ENCODE results near the gene CDHR5. TPM values are rescaled to one million over a fixed set of nuclear protein-coding genes. Genes with fewer than 3 reads are reported as not detected.

Gene CDHR5
- total RNA-seq, 1 donor = not detected

DNA sequence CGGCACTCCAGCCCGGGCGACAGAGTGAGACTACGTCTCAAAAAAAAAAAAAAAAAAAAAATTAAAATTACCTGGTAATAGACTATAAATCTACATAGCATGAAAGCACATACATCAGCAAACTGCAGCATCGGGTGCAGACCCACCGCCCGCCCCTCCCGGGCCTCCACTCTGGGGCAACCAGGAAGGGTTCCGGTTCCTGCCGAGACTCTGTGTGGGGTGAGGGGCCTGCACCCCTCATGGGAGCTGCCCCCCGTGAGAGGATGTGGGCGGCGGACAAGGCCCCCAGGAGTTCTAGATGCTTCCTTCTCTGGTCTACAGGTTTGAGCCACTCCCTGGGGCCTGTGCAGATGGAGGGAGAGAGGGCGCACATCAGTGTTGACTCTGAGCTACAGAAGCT is 21.5 kb upstream of the CDHR5 start:
- Histone ChIP-seq H3K4me2 (ENCODE audit: insufficient read depth, low read length) (no peak overlapping the region), H4K20me1 (ENCODE audit: insufficient read depth, low read length) (peaks cover 4% of the 10 kb centered on the region), H3K4me1 (ENCODE audit: insufficient read depth, low read length) (no peaks in the 10 kb centered on the region), H3K4me3 (ENCODE audit: insufficient read depth, low read length) (no peak overlapping the region), H3K79me2 (ENCODE audit: insufficient read depth, low read length) (no peaks in the 10 kb centered on the region), H2AFZ (ENCODE audit: low read length) (no peak overlapping the region), H3K27me3 (ENCODE audit: insufficient read depth, low read length) (no peaks in the 10 kb centered on the region), H3K36me3 (ENCODE audit: insufficient read depth, low read length) (peaks cover 11% of the 10 kb centered on the region), H3K27ac (ENCODE audit: low read depth, low read length) (no peak overlapping the region), H3K9me3 (ENCODE audit: low read depth, low read length) (no peaks in the 10 kb centered on the region)
- TF ChIP-seq, protein P1, sequence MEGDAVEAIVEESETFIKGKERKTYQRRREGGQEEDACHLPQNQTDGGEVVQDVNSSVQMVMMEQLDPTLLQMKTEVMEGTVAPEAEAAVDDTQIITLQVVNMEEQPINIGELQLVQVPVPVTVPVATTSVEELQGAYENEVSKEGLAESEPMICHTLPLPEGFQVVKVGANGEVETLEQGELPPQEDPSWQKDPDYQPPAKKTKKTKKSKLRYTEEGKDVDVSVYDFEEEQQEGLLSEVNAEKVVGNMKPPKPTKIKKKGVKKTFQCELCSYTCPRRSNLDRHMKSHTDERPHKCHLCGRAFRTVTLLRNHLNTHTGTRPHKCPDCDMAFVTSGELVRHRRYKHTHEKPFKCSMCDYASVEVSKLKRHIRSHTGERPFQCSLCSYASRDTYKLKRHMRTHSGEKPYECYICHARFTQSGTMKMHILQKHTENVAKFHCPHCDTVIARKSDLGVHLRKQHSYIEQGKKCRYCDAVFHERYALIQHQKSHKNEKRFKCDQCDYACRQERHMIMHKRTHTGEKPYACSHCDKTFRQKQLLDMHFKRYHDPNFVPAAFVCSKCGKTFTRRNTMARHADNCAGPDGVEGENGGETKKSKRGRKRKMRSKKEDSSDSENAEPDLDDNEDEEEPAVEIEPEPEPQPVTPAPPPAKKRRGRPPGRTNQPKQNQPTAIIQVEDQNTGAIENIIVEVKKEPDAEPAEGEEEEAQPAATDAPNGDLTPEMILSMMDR (IDR thresholded peaks at IDR 0.05; ENCODE audit: extremely low read depth, low read depth, low read length) = no peak
- no peak for DNase-seq (ENCODE audit: insufficient read length, low spot score, missing footprints)

DNA sequence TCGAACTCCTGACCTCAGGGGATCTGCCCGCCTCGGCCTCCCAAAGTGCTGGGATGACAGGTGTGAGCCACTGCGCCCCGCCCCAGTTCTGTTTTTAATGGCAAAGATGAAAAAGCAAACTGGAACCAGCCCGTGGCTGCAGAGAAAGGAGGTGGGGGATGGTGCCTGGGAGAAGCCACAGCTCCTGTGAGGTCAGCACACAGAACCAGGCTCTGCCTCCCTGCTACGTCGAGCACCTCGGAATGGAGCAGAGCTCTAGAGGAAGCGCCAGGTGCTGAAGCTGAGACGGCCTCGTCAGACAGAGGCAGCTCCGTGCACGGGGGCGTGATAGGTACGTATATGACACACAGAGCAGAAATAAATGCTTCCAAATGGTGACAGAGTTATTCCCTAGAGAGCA is 20.8 kb upstream of the CDHR5 start:
- H3K4me2 ChIP-seq (ENCODE audit: insufficient read depth, low read length) = no peak overlapping the region
- no peak overlapping the region for H2AFZ ChIP-seq (ENCODE audit: low read length)
- H4K20me1 ChIP-seq (ENCODE audit: insufficient read depth, low read length) = peaks cover 7% of the 10 kb centered on the region
- no peaks in the 10 kb centered on the region for H3K27me3 ChIP-seq (ENCODE audit: insufficient read depth, low read length)
- H3K79me2 ChIP-seq (ENCODE audit: insufficient read depth, low read length) = no peaks in the 10 kb centered on the region
- H3K4me1 ChIP-seq (ENCODE audit: insufficient read depth, low read length) = no peaks in the 10 kb centered on the region
- H3K27ac ChIP-seq (ENCODE audit: low read depth, low read length) = no peak overlapping the region
- H3K4me3 ChIP-seq (ENCODE audit: insufficient read depth, low read length) = no peak overlapping the region
- TF ChIP-seq, protein P1 (IDR thresholded peaks at IDR 0.05; ENCODE audit: extremely low read depth, low read depth, low read length) = no peak
- peaks cover 5% of the 10 kb centered on the region for H3K36me3 ChIP-seq (ENCODE audit: insufficient read depth, low read length)
- H3K9me3 ChIP-seq (ENCODE audit: low read depth, low read length) = no peaks in the 10 kb centered on the region
- peak; percentile 65 for DNase-seq (ENCODE audit: insufficient read length, low spot score, missing footprints)

DNA sequence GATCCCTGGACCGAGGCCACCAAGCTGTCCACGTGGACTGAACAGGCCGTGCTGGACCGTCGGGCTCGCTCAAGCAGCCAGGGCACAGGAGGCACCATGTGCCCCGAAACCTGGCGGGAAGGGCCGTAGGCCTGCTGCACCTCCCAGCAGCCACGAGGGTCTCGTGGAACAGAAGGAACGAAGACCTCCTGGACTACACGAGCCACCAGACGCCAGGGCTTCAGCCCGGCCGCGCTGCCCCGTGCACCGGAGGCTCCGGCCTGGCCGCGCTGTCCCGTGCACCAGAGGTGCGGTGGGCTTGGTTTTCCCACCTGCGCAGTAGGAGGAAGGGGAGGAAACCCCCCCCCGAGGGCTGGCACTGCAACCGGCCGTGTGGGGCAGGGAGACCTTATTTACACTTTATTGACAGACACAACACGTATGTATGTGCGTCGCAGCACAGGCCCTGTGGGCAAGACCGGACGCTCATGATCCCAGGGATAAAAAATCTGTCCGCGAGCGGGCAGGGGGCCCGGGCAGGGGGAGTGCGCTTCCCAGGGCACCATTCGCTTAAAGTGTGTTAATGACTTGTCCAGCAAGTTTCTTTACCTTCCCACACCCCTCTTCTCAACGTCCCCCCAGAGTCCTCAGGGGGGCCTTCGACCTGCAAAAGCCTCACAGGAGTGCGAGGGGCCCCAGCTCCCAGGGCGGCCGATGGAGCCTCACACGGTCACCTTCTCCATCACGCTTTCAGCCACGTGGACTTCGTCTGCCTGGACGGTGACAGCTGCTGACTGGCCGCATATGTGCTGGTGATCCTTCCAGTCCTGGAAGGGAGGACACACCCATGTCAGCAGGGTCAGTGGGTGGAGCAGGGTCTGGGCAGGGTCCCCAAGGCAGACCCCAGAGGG is 19.3 kb upstream of the CDHR5 start:
- Histone ChIP-seq H3K36me3 (ENCODE audit: insufficient read depth, low read length) (peaks cover 5% of the 10 kb centered on the region), H3K4me3 (ENCODE audit: insufficient read depth, low read length) (no peak overlapping the region), H3K27ac (ENCODE audit: low read depth, low read length) (no peak overlapping the region), H3K27me3 (ENCODE audit: insufficient read depth, low read length) (no peaks in the 10 kb centered on the region), H4K20me1 (ENCODE audit: insufficient read depth, low read length) (peaks cover 7% of the 10 kb centered on the region), H3K4me1 (ENCODE audit: insufficient read depth, low read length) (no peaks in the 10 kb centered on the region), H2AFZ (ENCODE audit: low read length) (no peak overlapping the region), H3K4me2 (ENCODE audit: insufficient read depth, low read length) (no peak overlapping the region), H3K79me2 (ENCODE audit: insufficient read depth, low read length) (no peaks in the 10 kb centered on the region), H3K9me3 (ENCODE audit: low read depth, low read length) (no peaks in the 10 kb centered on the region)
- peak; percentile 81 for DNase-seq (ENCODE audit: insufficient read length, low spot score, missing footprints)
- TF ChIP-seq, protein P1 (IDR thresholded peaks at IDR 0.05; ENCODE audit: extremely low read depth, low read depth, low read length) = no peak

DNA sequence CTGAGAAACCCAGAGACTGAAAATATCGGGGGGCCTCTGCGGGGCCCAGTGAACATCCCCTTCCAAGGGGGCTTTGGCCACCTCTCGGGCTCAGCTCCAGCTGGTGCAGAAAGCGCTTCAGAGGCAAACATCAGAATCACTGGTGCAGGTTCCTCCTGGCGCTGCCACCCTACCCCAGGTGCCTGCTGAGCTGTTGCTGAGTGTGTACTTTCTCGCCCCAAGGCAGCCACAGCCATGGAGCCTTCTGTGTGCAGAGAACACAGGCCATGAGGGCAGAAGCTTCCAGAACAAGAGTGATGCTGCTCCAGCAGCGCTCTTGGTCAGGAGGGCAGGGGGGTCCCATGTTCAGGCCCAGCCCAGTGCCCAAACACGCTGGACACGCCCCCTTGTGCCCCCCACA is 18.6 kb upstream of the CDHR5 start:
- TF ChIP-seq, protein P1 (IDR thresholded peaks at IDR 0.05; ENCODE audit: extremely low read depth, low read depth, low read length) = no peak

More for the DNA sequence above, 18.6 kb upstream of the CDHR5 start:
- Histone ChIP-seq H4K20me1 (ENCODE audit: insufficient read depth, low read length) (peaks cover 11% of the 10 kb centered on the region), H3K4me2 (ENCODE audit: insufficient read depth, low read length) (no peak overlapping the region), H3K4me3 (ENCODE audit: insufficient read depth, low read length) (no peak overlapping the region), H3K36me3 (ENCODE audit: insufficient read depth, low read length) (peaks cover under 1% of the 10 kb centered on the region), H3K27ac (ENCODE audit: low read depth, low read length) (no peak overlapping the region), H2AFZ (ENCODE audit: low read length) (no peak overlapping the region), H3K27me3 (ENCODE audit: insufficient read depth, low read length) (no peaks in the 10 kb centered on the region), H3K4me1 (ENCODE audit: insufficient read depth, low read length) (no peaks in the 10 kb centered on the region), H3K9me3 (ENCODE audit: low read depth, low read length) (no peaks in the 10 kb centered on the region), H3K79me2 (ENCODE audit: insufficient read depth, low read length) (no peaks in the 10 kb centered on the region)
- peak; percentile 75 for DNase-seq (ENCODE audit: insufficient read length, low spot score, missing footprints)

Measured in osteoblast (primary cell).